OCI-LY1 (cell line): ENCODE results near the gene ERBB4.

Experiments used
- H2AFZ ChIP-seq: fragments of 200-600 bp; sonication (generic), shearing (Covaris generic); 2 replicates; pipeline ENCODE4 v1.6.0; 2014; ENCODE audit warnings: antibody characterized with exemption, mild to moderate bottlenecking, low read length
- H3F3A ChIP-seq: fragments of 200-600 bp; sonication (generic), shearing (Covaris generic); 2 replicates; pipeline ENCODE4 v1.6.0; 2014; ENCODE audit warnings: mild to moderate bottlenecking, antibody characterized with exemption, low read length, moderate library complexity; ENCODE audit not compliant: insufficient read depth
- H3K27ac ChIP-seq: fragments of 200-600 bp; sonication (generic); 2 replicates; pipeline ENCODE4 v1.5.1; 2014; ENCODE audit warnings: low read length, mixed run types, mild to moderate bottlenecking, low read depth; ENCODE audit not compliant: poor library complexity, severe bottlenecking
- H3K27me3 ChIP-seq: fragments of 200-600 bp; sonication (generic); 2 replicates; pipeline ENCODE4 v1.6.0; 2014; ENCODE audit warnings: antibody characterized with exemption, mild to moderate bottlenecking, low read length, moderate library complexity; ENCODE audit not compliant: insufficient read depth
- H3K36me3 ChIP-seq: fragments of 200-600 bp; sonication (generic); 2 replicates; pipeline ENCODE4 v1.6.1; 2014; ENCODE audit warnings: mild to moderate bottlenecking, antibody characterized with exemption, low read length, moderate library complexity, mixed read lengths; ENCODE audit not compliant: insufficient read depth
- H3K4me1 ChIP-seq: fragments of 200-600 bp; sonication (generic); 2 replicates; pipeline ENCODE4 v1.5.1; 2014; ENCODE audit warnings: mild to moderate bottlenecking, low read length, moderate library complexity; ENCODE audit not compliant: insufficient read depth, severe bottlenecking
- H3K4me2 ChIP-seq: fragments of 200-600 bp; sonication (generic), shearing (Covaris generic); 2 replicates; pipeline ENCODE4 v1.6.1; 2014; ENCODE audit warnings: low read length
- H3K4me3 ChIP-seq: fragments of 200-600 bp; sonication (generic); 2 replicates; pipeline ENCODE4 v1.5.1; 2014; ENCODE audit warnings: low read length, low read depth, mild to moderate bottlenecking, mixed read lengths; ENCODE audit not compliant: poor library complexity, severe bottlenecking
- H3K79me2 ChIP-seq: fragments of 200-600 bp; shearing (Covaris generic); 2 replicates; pipeline ENCODE4 v1.6.1; 2016; ENCODE audit warnings: mixed run types, low read length, mixed read lengths; ENCODE audit not compliant: insufficient read depth
- H3K9ac ChIP-seq: fragments of 200-600 bp; sonication (generic), shearing (Covaris generic); 2 replicates; pipeline ENCODE4 v1.6.1; 2014; ENCODE audit warnings: mild to moderate bottlenecking, low read length, mixed read lengths
- H3K9me2 ChIP-seq: fragments of 200-600 bp; sonication (generic), shearing (Covaris generic); 2 replicates; pipeline ENCODE4 v1.6.1; 2014; ENCODE audit warnings: low read depth, mild to moderate bottlenecking, low read length, mixed read lengths
- H3K9me3 ChIP-seq: fragments of 200-600 bp; shearing (Covaris generic); 2 replicates; pipeline ENCODE4 v1.6.1; 2014; ENCODE audit warnings: low read length, mixed read lengths
- H4K20me1 ChIP-seq: fragments of 200-600 bp; sonication (generic), shearing (Covaris generic); 2 replicates; pipeline ENCODE4 v1.6.0; 2016; ENCODE audit warnings: mild to moderate bottlenecking, low read length; ENCODE audit not compliant: insufficient read depth
- CTCF ChIP-seq: fragments of 200-600 bp; sonication (generic), shearing (Covaris generic); IDR thresholded peaks from 2 replicates; pipeline ENCODE4 v1.5.1; 2017; ENCODE audit warnings: mild to moderate bottlenecking, antibody characterized with exemption, low read length, moderate library complexity, mixed read lengths
- EZH2 ChIP-seq: fragments of 200-600 bp; sonication (generic), shearing (Covaris generic); IDR thresholded peaks from 2 replicates; pipeline ENCODE4 v1.8.0; 2017; ENCODE audit warnings: borderline replicate concordance, mixed run types, mild to moderate bottlenecking, antibody characterized with exemption, low read length, moderate library complexity, mixed read lengths

The ERBB4 gene

GRCh38 chr2:212381428-212382102, 157.0 kb downstream of the ERBB4 start:
- Histone ChIP-seq H3F3A (no peaks in the 10 kb centered on the region), H3K4me3 (no peak overlapping the region), H3K4me1 (no peaks in the 10 kb centered on the region), H3K36me3 (no peaks in the 10 kb centered on the region), H3K79me2 (no peaks in the 10 kb centered on the region), H3K27ac (no peak overlapping the region), H3K4me2 (no peak overlapping the region), H3K9me2 (no peaks in the 10 kb centered on the region), H2AFZ (no peak overlapping the region), H4K20me1 (no peaks in the 10 kb centered on the region), H3K9ac (no peak overlapping the region), H3K27me3 (no peaks in the 10 kb centered on the region), H3K9me3 (no peaks in the 10 kb centered on the region)
- TF ChIP-seq CTCF (no peak), EZH2 (no peak)

- Histone ChIP-seq H3K9me2 (no peaks in the 10 kb centered on the region), H4K20me1 (no peaks in the 10 kb centered on the region), H3F3A (no peaks in the 10 kb centered on the region), H3K4me2 (no peak overlapping the region), H3K79me2 (no peaks in the 10 kb centered on the region), H3K36me3 (no peaks in the 10 kb centered on the region), H3K4me3 (no peak overlapping the region), H3K27ac (no peak overlapping the region), H3K4me1 (no peaks in the 10 kb centered on the region), H3K27me3 (no peaks in the 10 kb centered on the region), H2AFZ (no peak overlapping the region), H3K9ac (no peak overlapping the region), H3K9me3 (no peaks in the 10 kb centered on the region)
- TF ChIP-seq CTCF (no peak), EZH2 (no peak)
Measured at GRCh38 chr2:212379103-212379502, 159.5 kb downstream of the ERBB4 start.

GRCh38 chr2:212367431-212367830, 171.2 kb downstream of the ERBB4 start:
- TF ChIP-seq CTCF (no peak), EZH2 (no peak)
- Histone ChIP-seq H3F3A (no peaks in the 10 kb centered on the region), H3K79me2 (no peaks in the 10 kb centered on the region), H3K27ac (no peak overlapping the region), H4K20me1 (no peaks in the 10 kb centered on the region), H3K4me1 (no peaks in the 10 kb centered on the region), H3K9ac (no peak overlapping the region), H3K27me3 (no peaks in the 10 kb centered on the region), H3K9me2 (no peaks in the 10 kb centered on the region), H3K36me3 (no peaks in the 10 kb centered on the region), H3K4me3 (no peak overlapping the region), H2AFZ (no peak overlapping the region), H3K9me3 (no peaks in the 10 kb centered on the region), H3K4me2 (no peak overlapping the region)
